Activated naive CD8-positive, alpha-beta T cell treated with anti-CD3 and anti-CD28 coated beads, Interleukin-2, amount 10 ng/mL, durations not matched to agents 7 days and 5 days (primary cell): Measurements from ENCODE around the gene ZFYVE1. TPM values are rescaled to one million over a fixed set of nuclear protein-coding genes. Genes with fewer than 3 reads are reported as not detected.

Experiments
- ATAC-seq: fragments of 150-1000 bp; cut with Tn5 transposase; one replicate; pipeline ENCODE4 v1.10.0; 2021; ENCODE audit warnings: low read depth, moderate library complexity
- POLR2A ChIA-PET: fragments of 350-600 bp; sonication (Branson Sonifier 250); formaldehyde crosslinking; loops from one replicate; lab custom pipeline; 2021; ENCODE audit warnings: antibody characterized with exemption; lab: Charles Lee
- DNase-seq: peaks from one replicate; pipeline ENCODE4 v3.0.0; 2021
- H3K27ac Mint-ChIP-seq: one replicate; pipeline ENCODE4 v1.8.0; 2022; ENCODE audit warnings: mild to moderate bottlenecking, mixed read lengths
- H3K27me3 Mint-ChIP-seq: one replicate; pipeline ENCODE4 v1.8.0; 2022; ENCODE audit warnings: mild to moderate bottlenecking, moderate library complexity, mixed read lengths
- H3K36me3 Mint-ChIP-seq: one replicate; pipeline ENCODE4 v1.8.0; 2021; ENCODE audit warnings: mild to moderate bottlenecking, mixed read lengths
- H3K4me1 Mint-ChIP-seq: one replicate; pipeline ENCODE4 v1.8.0; 2021; ENCODE audit warnings: mixed read lengths
- H3K4me3 Mint-ChIP-seq: one replicate; pipeline ENCODE4 v1.8.0; 2022; ENCODE audit warnings: mild to moderate bottlenecking, moderate library complexity, mixed read lengths
- H3K9me3 Mint-ChIP-seq: one replicate; pipeline ENCODE4 v1.8.0; 2021; ENCODE audit warnings: mixed read lengths
- total RNA-seq, 2 experiments: library from RNA; stranded (reverse); gene quantifications; one replicate each; pipeline ENCODE4 v1.2.3, GENCODE V29; 2021

The ZFYVE1 gene
- total RNA-seq, 2 experiments from 2014 or later = 15.2 to 15.5 TPM

- Mint-ChIP-seq H3K27me3 (no peaks in the 10 kb centered on the region), H3K27ac (no peak overlapping the region), H3K4me3 (no peak overlapping the region), H3K9me3 (no peaks in the 10 kb centered on the region), H3K36me3 (peaks cover 14% of the 10 kb centered on the region), H3K4me1 (no peaks in the 10 kb centered on the region)
- DNase-seq (no peak), ATAC-seq (no peak)
- POLR2A ChIA-PET = interaction anchor here (0.5 kb wide), 1 partner anchor 1097 kb away, joined by 3 read pairs; no protein-coding TSS in a partner anchor
Observed at GRCh38 chr14:72990171-72990570, 36.7 kb downstream of the ZFYVE1 start.

- no peak overlapping the region for H3K27ac Mint-ChIP-seq
- H3K4me1 Mint-ChIP-seq = peaks cover 4% of the 10 kb centered on the region
- peaks cover 21% of the 10 kb centered on the region for H3K36me3 Mint-ChIP-seq
- POLR2A ChIA-PET = interaction anchor here (0.6 kb wide), 1 partner anchor 528 kb away, joined by 3 read pairs; no protein-coding TSS in a partner anchor
- no peaks in the 10 kb centered on the region for H3K9me3 Mint-ChIP-seq
- ATAC-seq (no peak), DNase-seq (no peak)
- H3K27me3 Mint-ChIP-seq = no peaks in the 10 kb centered on the region
- no peak overlapping the region for H3K4me3 Mint-ChIP-seq
Observed at GRCh38 chr14:72986857-72987256, 40.0 kb downstream of the ZFYVE1 start.

GRCh38 chr14:72986214-72986613 lies 40.7 kb downstream of the ZFYVE1 start:
- no peak for ATAC-seq

GRCh38 chr14:72982146-72982708 lies 44.7 kb downstream of the ZFYVE1 start:
- H3K9me3 Mint-ChIP-seq = no peaks in the 10 kb centered on the region
- peaks cover 26% of the 10 kb centered on the region for H3K36me3 Mint-ChIP-seq
- POLR2A ChIA-PET = no interaction called here
- ATAC-seq (no peak), DNase-seq (no peak)
- no peak overlapping the region for H3K4me3 Mint-ChIP-seq
- no peak overlapping the region for H3K27ac Mint-ChIP-seq
- peaks cover 4% of the 10 kb centered on the region for H3K4me1 Mint-ChIP-seq
- no peaks in the 10 kb centered on the region for H3K27me3 Mint-ChIP-seq

More at GRCh38 chr14:72986214-72986613, 40.7 kb downstream of the ZFYVE1 start:
- DNase-seq = no peak
- no peaks in the 10 kb centered on the region for H3K9me3 Mint-ChIP-seq
- peaks cover 4% of the 10 kb centered on the region for H3K4me1 Mint-ChIP-seq
- H3K36me3 Mint-ChIP-seq = peaks cover 21% of the 10 kb centered on the region
- POLR2A ChIA-PET = no interaction called here
- no peak overlapping the region for H3K4me3 Mint-ChIP-seq
- H3K27me3 Mint-ChIP-seq = no peaks in the 10 kb centered on the region
- H3K27ac Mint-ChIP-seq = no peak overlapping the region

GRCh38 chr14:72980863-72981262 lies 46.0 kb downstream of the ZFYVE1 start:
- Mint-ChIP-seq H3K27me3 (no peaks in the 10 kb centered on the region), H3K36me3 (peaks cover 25% of the 10 kb centered on the region), H3K4me1 (peaks cover 4% of the 10 kb centered on the region), H3K4me3 (no peak overlapping the region), H3K27ac (no peak overlapping the region), H3K9me3 (no peaks in the 10 kb centered on the region)
- POLR2A ChIA-PET = interaction anchor here (0.5 kb wide), 1 partner anchor 34 kb away, joined by 3 read pairs; no protein-coding TSS in a partner anchor
- DNase-seq = no peak
- no peak for ATAC-seq

- ATAC-seq = no peak
- no peaks in the 10 kb centered on the region for H3K27me3 Mint-ChIP-seq
- POLR2A ChIA-PET = no interaction called here
- no peak overlapping the region for H3K4me3 Mint-ChIP-seq
- peaks cover 12% of the 10 kb centered on the region for H3K36me3 Mint-ChIP-seq
- H3K9me3 Mint-ChIP-seq = no peaks in the 10 kb centered on the region
- no peak for DNase-seq
- H3K27ac Mint-ChIP-seq = no peak overlapping the region
- peaks cover 2% of the 10 kb centered on the region for H3K4me1 Mint-ChIP-seq
Observed at GRCh38 chr14:72978856-72979255, 48.0 kb downstream of the ZFYVE1 start.

- Mint-ChIP-seq H3K27ac (no peak overlapping the region), H3K36me3 (peaks cover 14% of the 10 kb centered on the region), H3K4me1 (no peaks in the 10 kb centered on the region), H3K9me3 (no peaks in the 10 kb centered on the region), H3K27me3 (no peaks in the 10 kb centered on the region), H3K4me3 (no peak overlapping the region)
- DNase-seq (no peak), ATAC-seq (no peak)
- POLR2A ChIA-PET = no interaction called here
Observed at GRCh38 chr14:72975770-72976169, 51.1 kb downstream of the ZFYVE1 start.

- no peaks in the 10 kb centered on the region for H3K4me1 Mint-ChIP-seq
- H3K36me3 Mint-ChIP-seq = peaks cover 12% of the 10 kb centered on the region
- no peak overlapping the region for H3K27ac Mint-ChIP-seq
Observed at GRCh38 chr14:72974661-72975060, 52.2 kb downstream of the ZFYVE1 start.

GRCh38 chr14:72970824-72971434 lies 56.0 kb downstream of the ZFYVE1 start:
- ATAC-seq (no peak), DNase-seq (no peak)
- POLR2A ChIA-PET = no interaction called here
- H3K27me3 Mint-ChIP-seq = no peaks in the 10 kb centered on the region
- H3K9me3 Mint-ChIP-seq = no peaks in the 10 kb centered on the region
- no peak overlapping the region for H3K27ac Mint-ChIP-seq
- H3K36me3 Mint-ChIP-seq = peaks cover 10% of the 10 kb centered on the region
- H3K4me3 Mint-ChIP-seq = no peak overlapping the region
- no peaks in the 10 kb centered on the region for H3K4me1 Mint-ChIP-seq

More at GRCh38 chr14:72974661-72975060, 52.2 kb downstream of the ZFYVE1 start:
- ATAC-seq = no peak
- Mint-ChIP-seq H3K9me3 (no peaks in the 10 kb centered on the region), H3K27me3 (no peaks in the 10 kb centered on the region), H3K4me3 (no peak overlapping the region)
- DNase-seq = no peak
- POLR2A ChIA-PET = no interaction called here

- Mint-ChIP-seq H3K4me1 (peaks cover 2% of the 10 kb centered on the region), H3K27me3 (no peaks in the 10 kb centered on the region), H3K4me3 (no peak overlapping the region), H3K27ac (no peak overlapping the region), H3K36me3 (peaks cover 11% of the 10 kb centered on the region), H3K9me3 (no peaks in the 10 kb centered on the region)
- no peak for ATAC-seq
- no peak for DNase-seq
- POLR2A ChIA-PET = no interaction called here
Observed at GRCh38 chr14:72970058-72970630, 56.8 kb downstream of the ZFYVE1 start.

- H3K27ac Mint-ChIP-seq = no peak overlapping the region
- ATAC-seq (no peak), DNase-seq (no peak)
- no peaks in the 10 kb centered on the region for H3K9me3 Mint-ChIP-seq
- POLR2A ChIA-PET = no interaction called here
- H3K4me1 Mint-ChIP-seq = peaks cover 18% of the 10 kb centered on the region
- H3K36me3 Mint-ChIP-seq = peaks cover 12% of the 10 kb centered on the region
- H3K4me3 Mint-ChIP-seq = no peak overlapping the region
- no peaks in the 10 kb centered on the region for H3K27me3 Mint-ChIP-seq
Observed at GRCh38 chr14:72968316-72968715, 58.6 kb downstream of the ZFYVE1 start.

- H3K27me3 Mint-ChIP-seq = no peaks in the 10 kb centered on the region
- H3K9me3 Mint-ChIP-seq = no peaks in the 10 kb centered on the region
- DNase-seq (no peak), ATAC-seq (no peak)
- POLR2A ChIA-PET = no interaction called here
- no peak overlapping the region for H3K27ac Mint-ChIP-seq
- peaks cover 14% of the 10 kb centered on the region for H3K36me3 Mint-ChIP-seq
- H3K4me3 Mint-ChIP-seq = no peak overlapping the region
- peaks cover 21% of the 10 kb centered on the region for H3K4me1 Mint-ChIP-seq
Observed at GRCh38 chr14:72966038-72966437, 60.9 kb downstream of the ZFYVE1 start.

- H3K27ac Mint-ChIP-seq = peak overlapping the region; percentile 7
- H3K9me3 Mint-ChIP-seq = no peaks in the 10 kb centered on the region
- H3K27me3 Mint-ChIP-seq = no peaks in the 10 kb centered on the region
- no peak overlapping the region for H3K4me3 Mint-ChIP-seq
- DNase-seq (no peak), ATAC-seq (no peak)
- H3K4me1 Mint-ChIP-seq = peaks cover 21% of the 10 kb centered on the region
- peaks cover 21% of the 10 kb centered on the region for H3K36me3 Mint-ChIP-seq
- POLR2A ChIA-PET = no interaction called here
Observed at GRCh38 chr14:72965249-72965648, 61.7 kb downstream of the ZFYVE1 start.

- ATAC-seq (no peak), DNase-seq (no peak)
- Mint-ChIP-seq H3K4me3 (no peak overlapping the region), H3K4me1 (peaks cover 21% of the 10 kb centered on the region), H3K36me3 (peaks cover 21% of the 10 kb centered on the region), H3K9me3 (no peaks in the 10 kb centered on the region), H3K27ac (no peak overlapping the region), H3K27me3 (no peaks in the 10 kb centered on the region)
- POLR2A ChIA-PET = interaction anchor here (0.9 kb wide), 1 partner anchor 14 kb away, joined by 4 read pairs; no protein-coding TSS in a partner anchor
Observed at GRCh38 chr14:72962829-72963312, 64.0 kb downstream of the ZFYVE1 start.
